Brain microvascular endothelial cell (primary cell): ENCODE results near the gene FHIP1A.
"Not testable (repeated sequence)": the region's sequence is repeated elsewhere in the genome, so short reads cannot be mapped to it uniquely, and the experiment has no call there.

ENCODE experiments used
- DNase-seq: peaks from one replicate; pipeline ENCODE4 v3.0.0-alpha.2; 2020
- H3K27ac ChIP-seq: fragments of 250-450 bp; sonication (Bioruptor Pico); 2 replicates; pipeline ENCODE4 v1.5.1; 2020; ENCODE audit warnings: mild to moderate bottlenecking, moderate library complexity
- H3K27me3 ChIP-seq: fragments of 250-450 bp; sonication (Bioruptor Pico); replicated peaks from 2 replicates; pipeline ENCODE4 v1.5.1; 2020; ENCODE audit warnings: mild to moderate bottlenecking
- H3K36me3 ChIP-seq: fragments of 250-450 bp; sonication (Bioruptor Pico); replicated peaks from 2 replicates; pipeline ENCODE4 v1.5.1; 2020; ENCODE audit warnings: mild to moderate bottlenecking
- H3K4me3 ChIP-seq: 2 replicates; pipeline ENCODE4 v1.5.1; 2011; ENCODE audit warnings: low read depth, mild to moderate bottlenecking, control low read depth, low read length, moderate library complexity
- CTCF ChIP-seq: IDR thresholded peaks from 2 replicates; pipeline ENCODE4 v1.5.1; 2011; ENCODE audit warnings: low read depth, mild to moderate bottlenecking, moderate library complexity, low read length, control low read depth, inconsistent platforms; ENCODE audit errors: missing control alignments
- in situ Hi-C: cut with HindIII; loops from 2 replicates; pipeline ENCODE4 v1.10.0; 2017; ENCODE audit warnings: low sequenced_read_pairs, low pct_ligation_motif_present

FHIP1A gene

GRCh38 chr4:151402145-151402865, 6.7 kb upstream of the FHIP1A start:
- Histone ChIP-seq H3K27me3 (no peaks in the 10 kb centered on the region), H3K36me3 (no peaks in the 10 kb centered on the region), H3K4me3 (no peak overlapping the region), H3K27ac (no peak overlapping the region)
- DNase-seq: no peak
- in situ Hi-C loops: no loop called here
- TF ChIP-seq CTCF: no peak

GRCh38 chr4:151403656-151404055, 5.3 kb upstream of the FHIP1A start:
- in situ Hi-C loops: no loop called here

GRCh38 chr4:151404802-151405201, 4.2 kb upstream of the FHIP1A start:
- H3K36me3 ChIP-seq, DNase-seq, H3K27ac ChIP-seq, in situ Hi-C loops, H3K4me3 ChIP-seq, H3K27me3 ChIP-seq: not testable (repeated sequence)

More at GRCh38 chr4:151403656-151404055, 5.3 kb upstream of the FHIP1A start:
- DNase-seq: no peak
- H3K4me3 ChIP-seq: no peak overlapping the region
- H3K36me3 ChIP-seq: no peaks in the 10 kb centered on the region
- H3K27me3 ChIP-seq: no peaks in the 10 kb centered on the region
- H3K27ac ChIP-seq: no peak overlapping the region
- no peak for TF ChIP-seq CTCF

- in situ Hi-C loops: no loop called here
- no peak for DNase-seq
- Histone ChIP-seq H3K4me3 (no peak overlapping the region), H3K27ac (no peak overlapping the region), H3K36me3 (no peaks in the 10 kb centered on the region), H3K27me3 (no peaks in the 10 kb centered on the region)
- no peak for TF ChIP-seq CTCF
Measured at GRCh38 chr4:151407018-151407417, 2.0 kb upstream of the FHIP1A start.

- no peaks in the 10 kb centered on the region for H3K36me3 ChIP-seq
- DNase-seq: no peak
- peak overlapping the region; percentile 64 for H3K4me3 ChIP-seq
- no peaks in the 10 kb centered on the region for H3K27me3 ChIP-seq
- no peak overlapping the region for H3K27ac ChIP-seq
- in situ Hi-C loops: no loop called here
- TF ChIP-seq CTCF: no peak
Measured at GRCh38 chr4:151407466-151408379, 1.3 kb upstream of the FHIP1A start.

- no peak for TF ChIP-seq CTCF
- no peaks in the 10 kb centered on the region for H3K36me3 ChIP-seq
- DNase-seq: no peak
- in situ Hi-C loops: no loop called here
- H3K27me3 ChIP-seq: no peaks in the 10 kb centered on the region
- no peak overlapping the region for H3K27ac ChIP-seq
- peak overlapping the region; percentile 64 for H3K4me3 ChIP-seq
Measured at GRCh38 chr4:151408380-151408629, 671 bp upstream of the FHIP1A start.
